Measurements from ENCODE around the gene LTK.

DNA sequence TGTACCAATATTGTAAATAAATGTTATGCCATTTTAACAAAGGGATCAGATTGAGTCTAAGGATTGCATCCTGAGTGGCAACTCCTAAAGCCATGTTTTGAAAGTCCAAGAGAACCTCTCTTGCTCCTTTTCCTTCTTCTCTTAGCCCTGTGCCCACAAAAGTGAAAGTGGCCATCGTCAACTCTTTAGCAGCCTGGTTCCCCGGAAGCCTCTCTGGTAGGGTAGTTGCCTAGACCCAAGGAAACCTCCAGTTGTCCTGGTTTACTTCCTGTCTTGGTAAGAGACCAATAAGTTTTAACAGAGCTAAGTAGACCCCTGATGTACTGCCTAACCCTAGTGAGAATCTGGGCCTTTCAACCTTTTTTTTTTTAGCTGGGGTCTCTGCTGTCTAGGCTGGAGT lies 30.1 kb downstream of the LTK start:
- TF ChIP-seq, protein P1, sequence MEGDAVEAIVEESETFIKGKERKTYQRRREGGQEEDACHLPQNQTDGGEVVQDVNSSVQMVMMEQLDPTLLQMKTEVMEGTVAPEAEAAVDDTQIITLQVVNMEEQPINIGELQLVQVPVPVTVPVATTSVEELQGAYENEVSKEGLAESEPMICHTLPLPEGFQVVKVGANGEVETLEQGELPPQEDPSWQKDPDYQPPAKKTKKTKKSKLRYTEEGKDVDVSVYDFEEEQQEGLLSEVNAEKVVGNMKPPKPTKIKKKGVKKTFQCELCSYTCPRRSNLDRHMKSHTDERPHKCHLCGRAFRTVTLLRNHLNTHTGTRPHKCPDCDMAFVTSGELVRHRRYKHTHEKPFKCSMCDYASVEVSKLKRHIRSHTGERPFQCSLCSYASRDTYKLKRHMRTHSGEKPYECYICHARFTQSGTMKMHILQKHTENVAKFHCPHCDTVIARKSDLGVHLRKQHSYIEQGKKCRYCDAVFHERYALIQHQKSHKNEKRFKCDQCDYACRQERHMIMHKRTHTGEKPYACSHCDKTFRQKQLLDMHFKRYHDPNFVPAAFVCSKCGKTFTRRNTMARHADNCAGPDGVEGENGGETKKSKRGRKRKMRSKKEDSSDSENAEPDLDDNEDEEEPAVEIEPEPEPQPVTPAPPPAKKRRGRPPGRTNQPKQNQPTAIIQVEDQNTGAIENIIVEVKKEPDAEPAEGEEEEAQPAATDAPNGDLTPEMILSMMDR (IDR thresholded peaks at IDR 0.05): no peak
- TF ChIP-seq EZH2phosphoT487 (IDR thresholded peaks at IDR 0.05): no peak
- no peak for TF ChIP-seq EZH2 (IDR thresholded peaks at IDR 0.05)
